T-helper 2 cell treated with Interferon-gamma antibody and Interleukin-4, amounts not matched to agents 100 ng/mL and 5 ng/mL, for 36 hours (primary cell): ENCODE results near the gene IL34. TPM values are rescaled to one million over a fixed set of nuclear protein-coding genes. Genes with fewer than 3 reads are reported as not detected.
"Not testable (repeated sequence)": the region's sequence is repeated elsewhere in the genome, so short reads cannot be mapped to it uniquely, and the experiment has no call there.

Experiments used
- intact Hi-C: fragments of 100-400 bp; cut with micrococcal nuclease; formaldehyde crosslinking; loops from one replicate; pipeline ENCODE4 v1.15.1; 2023
- total RNA-seq: library from RNA; stranded (reverse); gene quantifications from 2 replicates; pipeline ENCODE4 v1.2.3, GENCODE V29; 2022

The IL34 gene
- total RNA-seq: not detected in 2 replicates

DNA sequence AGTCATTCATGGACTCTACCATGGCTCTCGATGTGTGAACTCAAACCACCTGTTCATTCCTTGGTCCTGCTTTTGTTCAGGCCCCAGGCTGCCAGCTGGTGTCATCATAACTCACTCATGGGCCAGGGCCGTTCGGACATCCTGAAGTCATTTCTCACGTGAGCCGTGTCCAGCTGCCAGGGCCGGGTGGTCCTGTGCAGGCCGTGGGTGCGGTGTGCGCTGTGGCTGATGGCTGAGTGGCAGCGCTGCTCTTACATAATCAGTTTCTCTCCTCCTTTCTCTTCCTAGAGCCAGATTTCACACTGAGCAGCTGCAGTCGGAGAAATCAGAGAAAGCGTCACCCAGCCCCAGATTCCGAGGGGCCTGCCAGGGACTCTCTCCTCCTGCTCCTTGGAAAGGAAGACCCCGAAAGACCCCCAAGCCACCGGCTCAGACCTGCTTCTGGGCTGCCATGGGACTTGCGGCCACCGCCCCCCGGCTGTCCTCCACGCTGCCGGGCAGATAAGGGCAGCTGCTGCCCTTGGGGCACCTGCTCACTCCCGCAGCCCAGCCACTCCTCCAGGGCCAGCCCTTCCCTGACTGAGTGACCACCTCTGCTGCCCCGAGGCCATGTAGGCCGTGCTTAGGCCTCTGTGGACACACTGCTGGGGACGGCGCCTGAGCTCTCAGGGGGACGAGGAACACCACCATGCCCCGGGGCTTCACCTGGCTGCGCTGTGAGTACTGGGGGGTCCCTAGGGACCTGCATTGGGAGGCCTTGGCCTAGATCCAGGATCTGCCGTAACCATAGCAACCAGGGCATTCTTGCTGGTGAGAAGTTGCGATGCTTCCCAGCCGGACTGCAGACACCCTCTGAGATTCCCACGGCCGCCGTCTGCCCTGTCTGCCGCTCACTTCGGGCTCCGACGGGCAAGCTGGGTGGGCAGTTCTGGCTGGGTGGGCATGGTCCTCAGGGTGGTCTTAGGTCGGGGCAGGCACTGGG lies at the start of gene IL34:
Gene IL34, plus strand, starts transcription at position 300 of the 982 bp plus-strand sequence. Its CDS starts 389 bp downstream, at position 689.
- intact Hi-C loops: no loop called here

DNA sequence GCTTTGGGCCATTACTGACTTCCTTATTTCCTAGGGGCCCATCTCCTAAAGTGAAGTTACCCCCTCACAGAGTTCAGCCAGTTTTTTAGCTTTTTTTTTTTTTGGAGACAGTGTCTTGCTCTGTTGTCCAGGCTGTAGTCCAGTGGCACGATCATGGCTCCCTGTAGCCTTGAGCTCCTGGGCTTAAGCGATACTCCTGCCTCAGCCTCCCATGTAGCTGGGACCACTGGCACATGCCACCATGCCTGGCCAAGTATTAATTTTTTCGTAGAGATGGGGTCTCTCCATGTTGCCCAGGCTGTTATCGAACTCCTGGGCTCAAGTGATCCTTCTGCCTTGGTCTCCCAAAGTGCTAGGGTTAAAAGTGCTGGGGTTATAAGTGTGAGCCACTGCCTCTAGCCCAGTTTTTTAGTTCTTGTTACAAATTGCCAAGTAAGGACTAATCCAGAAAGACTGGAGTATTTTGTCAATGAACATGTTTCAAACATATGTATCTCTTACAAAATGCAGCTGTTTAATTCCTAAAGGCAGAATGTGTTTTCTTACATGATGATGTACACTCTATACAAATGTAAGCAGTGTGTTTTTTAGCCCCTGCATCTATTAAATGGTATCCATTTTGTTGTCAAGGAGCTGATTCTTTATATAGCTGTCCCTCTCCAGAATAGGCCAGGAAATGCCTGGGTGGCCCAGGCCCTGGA lies 49.1 kb upstream of the IL34 start:
- intact Hi-C loops: no loop called here

DNA sequence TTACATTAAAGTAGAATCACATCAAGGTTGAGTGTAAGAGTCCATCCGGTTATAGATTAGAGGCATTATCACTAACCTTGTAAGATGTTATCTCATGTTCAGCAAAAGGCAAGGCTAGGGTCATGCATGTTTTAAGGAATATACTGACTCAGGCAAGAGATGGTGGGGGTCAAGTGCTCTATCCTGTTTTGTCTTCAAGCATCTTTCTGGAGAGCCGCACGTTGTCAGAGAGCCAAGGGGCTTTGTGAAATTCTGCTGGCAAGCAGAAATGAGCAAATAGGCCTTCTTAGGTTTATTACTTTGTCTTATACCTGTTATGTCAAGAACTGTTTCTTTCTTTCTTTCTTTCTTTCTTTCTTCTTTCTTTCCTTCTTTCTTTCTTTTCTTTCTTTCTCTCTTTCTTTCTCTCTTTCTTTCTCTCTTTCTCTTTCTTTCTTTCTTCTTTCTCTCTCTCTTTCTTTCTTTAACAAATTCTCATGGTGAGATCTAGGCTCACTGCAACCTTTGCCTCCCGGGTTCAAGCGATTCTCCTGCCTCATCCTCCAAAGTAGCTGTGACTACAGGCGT lies 47.3 kb upstream of the IL34 start:
- intact Hi-C loops: no loop called here

DNA sequence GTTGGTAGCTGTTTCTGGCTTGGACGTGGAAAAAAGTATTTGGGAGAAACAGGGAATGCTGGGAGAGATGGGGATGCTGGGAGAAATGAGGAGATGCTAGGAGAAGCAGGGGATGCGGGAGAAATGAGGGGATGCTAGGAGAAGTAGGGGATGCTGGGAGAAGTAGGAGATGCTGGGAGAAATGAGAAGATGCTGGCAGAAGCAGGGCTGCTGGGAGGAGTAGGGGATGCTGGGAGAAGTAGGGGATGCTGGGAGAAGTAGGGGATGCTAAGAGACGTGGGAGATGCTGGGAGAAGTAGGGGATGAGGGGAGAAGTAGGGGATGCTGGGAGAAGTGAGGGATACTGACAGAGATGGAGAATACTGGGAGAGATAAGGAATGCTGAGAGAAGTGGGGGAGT lies 45.6 kb upstream of the IL34 start:
- intact Hi-C loops: no loop called here

DNA sequence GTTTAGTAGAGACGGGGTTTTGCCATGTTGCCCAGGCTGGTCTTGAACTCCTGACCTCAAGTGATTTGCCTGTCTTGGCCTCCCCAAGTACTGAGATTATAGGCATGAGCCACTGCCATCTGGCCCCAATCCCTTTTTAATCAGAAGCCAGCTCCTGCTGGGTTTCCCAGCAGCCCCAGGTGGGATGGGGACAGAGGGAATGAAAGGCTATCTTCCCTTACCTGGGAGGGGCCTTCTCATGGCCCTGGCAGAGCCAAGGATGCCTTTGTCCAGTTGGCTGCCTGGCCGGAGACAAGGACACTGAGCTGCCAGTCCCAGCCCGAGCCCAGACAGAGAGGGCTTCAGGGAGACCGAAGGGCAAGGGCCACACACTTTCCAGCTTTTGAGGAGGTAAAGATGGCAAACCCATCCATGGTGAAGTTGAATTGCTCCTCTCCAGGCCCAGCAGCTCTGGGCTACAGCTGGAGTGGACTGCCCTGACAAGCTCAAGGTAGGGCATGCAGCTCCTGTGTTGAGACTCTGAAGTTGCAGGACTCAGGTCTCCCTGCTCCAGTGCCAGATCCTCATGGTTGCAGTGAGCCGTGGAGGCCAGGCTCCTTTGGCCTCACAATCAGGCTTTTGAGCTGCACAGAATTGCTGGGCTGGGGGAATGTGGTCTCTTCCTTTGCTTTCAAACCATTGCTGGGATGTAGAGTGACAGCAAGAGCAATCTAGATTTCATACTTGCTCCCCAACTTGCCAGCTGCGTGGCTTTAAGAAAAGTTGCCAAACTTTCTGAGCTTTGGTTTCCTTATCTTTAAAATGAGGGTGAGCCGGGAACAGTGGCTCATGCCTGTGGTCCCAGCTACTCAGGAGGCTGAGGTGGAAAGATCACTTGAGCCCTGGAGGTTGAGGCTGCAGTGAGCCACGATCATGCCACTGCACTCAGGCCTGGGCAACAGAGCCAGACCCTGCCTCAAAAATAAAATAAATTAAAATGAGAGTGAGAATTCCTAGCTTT lies 44.5 kb upstream of the IL34 start:
- intact Hi-C loops: no loop called here

DNA sequence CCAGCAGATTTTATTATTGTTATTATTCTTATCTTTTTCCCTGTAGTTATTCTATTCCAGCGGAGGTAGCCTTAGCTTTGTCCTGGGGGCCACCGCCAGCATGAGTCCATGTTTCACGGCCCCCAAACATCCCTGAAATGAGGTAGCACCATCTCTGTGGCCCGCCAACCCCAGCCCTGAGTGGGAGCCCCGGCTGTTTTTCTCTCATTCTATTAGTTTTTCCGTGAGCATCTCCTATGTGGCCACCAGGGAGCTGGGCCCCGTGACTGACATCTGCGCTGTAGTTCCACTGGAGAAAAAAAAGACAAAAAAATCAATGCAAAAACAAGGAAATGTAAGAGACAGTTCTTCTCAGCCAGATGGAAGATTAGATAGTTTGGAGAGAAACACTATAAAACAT lies 43.5 kb upstream of the IL34 start:
- intact Hi-C loops: no loop called here

DNA sequence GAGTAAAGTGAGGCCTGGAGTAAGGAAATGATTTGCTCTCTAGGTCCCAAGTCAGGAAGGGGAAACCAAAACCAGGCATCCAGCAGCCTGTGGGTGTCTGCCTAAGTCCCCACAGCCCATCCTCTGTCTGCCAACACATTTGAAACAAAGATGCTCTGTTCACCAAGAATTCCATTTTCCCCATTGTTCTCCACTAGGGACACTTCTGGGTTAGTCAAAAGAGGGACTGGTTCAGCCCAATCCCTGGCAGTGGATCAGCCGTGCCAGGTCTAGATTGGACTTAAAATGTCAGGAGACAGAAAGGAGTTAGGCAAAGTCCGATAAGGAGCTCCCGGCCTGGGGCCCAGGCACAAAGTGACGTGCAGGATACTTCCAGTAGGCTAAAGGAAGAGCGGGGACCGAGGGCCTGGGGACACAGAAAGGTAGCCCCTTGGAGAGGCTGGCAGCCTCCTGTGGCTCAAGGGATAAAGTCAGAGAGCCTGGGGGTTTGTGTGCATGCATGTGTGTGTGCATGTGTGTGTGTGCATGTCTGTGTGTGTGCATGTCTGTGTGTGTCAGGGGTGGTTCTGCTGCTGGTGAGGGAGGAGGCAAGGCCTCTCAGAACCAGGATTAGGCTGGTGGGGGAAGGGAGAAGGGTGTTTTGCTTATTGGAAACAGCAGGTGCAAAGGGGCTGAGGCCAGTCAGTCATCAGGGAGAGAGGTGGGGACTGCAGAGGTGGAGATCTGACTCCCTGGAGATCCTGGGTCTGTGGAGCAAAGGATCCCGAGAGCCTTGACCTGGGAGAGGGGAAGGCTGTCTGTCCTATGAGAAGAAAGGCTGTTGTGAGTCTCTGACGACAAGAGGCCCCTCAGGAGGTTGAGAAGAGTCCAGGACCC lies 41.7 kb upstream of the IL34 start:
- intact Hi-C loops: no loop called here

DNA sequence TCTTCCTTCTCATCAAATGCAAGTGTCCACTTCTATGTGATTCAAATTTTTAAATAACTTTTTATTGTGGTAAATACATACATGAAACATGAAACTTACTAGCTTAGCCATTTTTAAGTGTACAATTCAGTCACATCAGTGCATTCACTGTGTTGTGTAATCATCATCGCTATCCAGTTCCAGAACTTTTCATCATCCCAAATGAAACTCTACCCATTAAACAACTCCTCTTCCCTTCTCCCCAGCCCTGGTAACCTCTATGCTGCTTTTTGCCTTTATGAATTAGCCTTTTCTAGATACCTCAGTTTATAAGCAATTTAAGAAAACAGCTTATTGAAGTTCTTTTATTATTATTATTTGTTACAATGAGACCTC lies 41.1 kb upstream of the IL34 start:
- intact Hi-C loops: no loop called here

DNA sequence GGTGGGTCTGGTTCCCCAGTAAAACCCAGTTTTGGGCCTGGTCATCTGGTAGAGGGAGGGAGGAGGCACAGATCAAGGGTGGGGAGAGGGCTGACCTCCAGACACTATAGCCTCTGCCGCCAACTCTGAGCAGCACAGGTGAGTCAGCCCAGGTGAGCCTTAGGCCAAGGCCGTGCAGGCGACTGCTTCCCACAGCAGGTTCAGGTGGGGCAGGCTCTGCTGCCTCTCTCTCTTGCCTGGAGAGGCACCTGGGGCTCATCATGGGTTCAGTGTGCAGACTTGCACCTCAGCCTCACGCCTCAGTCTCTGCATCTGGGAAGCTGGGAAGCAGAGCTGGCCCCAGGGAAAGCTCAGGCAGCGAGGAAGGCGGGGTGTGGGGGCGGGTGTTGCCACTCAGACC lies 37.8 kb upstream of the IL34 start:
- intact Hi-C loops: no loop called here

DNA sequence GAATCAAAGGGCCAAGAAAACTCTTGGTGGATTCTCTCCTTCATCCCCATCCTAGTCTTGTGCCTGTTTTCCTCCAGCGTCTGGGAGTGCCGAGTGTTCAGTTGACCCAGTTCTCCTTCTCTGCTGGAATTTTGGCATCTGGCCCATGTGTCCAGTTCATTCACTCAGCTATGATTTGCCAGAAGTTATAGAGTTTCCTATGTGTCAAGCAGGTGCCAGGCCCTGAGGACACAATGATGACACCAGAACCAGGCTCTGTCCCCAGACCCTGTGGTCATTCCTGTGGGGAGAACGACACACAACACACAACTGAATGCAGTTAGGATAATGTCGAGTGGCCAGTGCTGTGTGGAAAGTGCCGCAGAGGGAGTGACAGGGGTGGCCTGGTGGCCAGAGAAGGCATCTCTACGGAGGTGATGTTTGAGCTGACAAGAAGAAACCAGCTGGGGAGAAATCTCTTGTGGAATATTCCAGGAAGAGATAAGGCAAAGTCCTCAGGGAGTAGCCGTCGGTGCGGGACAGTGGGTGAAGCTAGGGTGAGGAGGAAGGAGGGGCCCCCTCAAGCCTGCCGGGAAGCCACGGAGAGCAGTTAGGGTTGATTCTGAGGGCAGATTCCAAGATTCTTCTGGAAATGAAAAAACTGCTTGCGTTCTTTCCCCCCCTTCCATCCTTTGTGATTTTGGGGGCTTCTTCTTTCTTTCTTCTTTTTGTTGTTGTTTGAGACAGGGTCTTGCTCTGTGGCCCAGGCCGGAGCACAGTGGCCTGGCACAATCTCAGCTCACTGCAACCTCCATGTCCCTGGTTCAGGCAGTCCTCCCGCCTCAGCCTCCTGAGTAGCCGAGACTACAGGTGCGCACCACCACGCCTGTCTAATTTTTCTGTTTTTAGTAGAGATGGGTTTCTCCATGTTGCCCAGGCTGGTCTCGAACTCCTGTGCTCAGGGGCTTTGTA lies 35.8 kb upstream of the IL34 start:
- intact Hi-C loops: no loop called here

DNA sequence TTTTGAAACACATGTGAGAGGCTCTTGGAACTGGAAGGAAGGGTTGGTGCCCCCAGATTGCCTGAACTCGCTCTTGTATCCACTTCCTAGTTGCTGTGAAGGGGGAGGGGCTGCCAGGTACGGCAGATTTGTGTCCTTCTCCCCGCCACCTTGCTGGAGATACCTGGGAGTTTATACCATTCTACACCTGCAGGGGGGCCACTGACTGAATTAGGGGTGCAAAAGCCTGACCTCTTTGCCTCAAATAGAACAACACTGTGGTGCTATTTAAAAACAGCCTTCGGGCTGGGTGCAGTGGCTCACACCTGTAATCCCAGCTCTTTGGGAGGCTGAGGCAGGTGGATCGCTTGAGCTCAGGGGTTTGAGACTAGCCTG lies 35.1 kb upstream of the IL34 start:
- intact Hi-C loops: no loop called here

DNA sequence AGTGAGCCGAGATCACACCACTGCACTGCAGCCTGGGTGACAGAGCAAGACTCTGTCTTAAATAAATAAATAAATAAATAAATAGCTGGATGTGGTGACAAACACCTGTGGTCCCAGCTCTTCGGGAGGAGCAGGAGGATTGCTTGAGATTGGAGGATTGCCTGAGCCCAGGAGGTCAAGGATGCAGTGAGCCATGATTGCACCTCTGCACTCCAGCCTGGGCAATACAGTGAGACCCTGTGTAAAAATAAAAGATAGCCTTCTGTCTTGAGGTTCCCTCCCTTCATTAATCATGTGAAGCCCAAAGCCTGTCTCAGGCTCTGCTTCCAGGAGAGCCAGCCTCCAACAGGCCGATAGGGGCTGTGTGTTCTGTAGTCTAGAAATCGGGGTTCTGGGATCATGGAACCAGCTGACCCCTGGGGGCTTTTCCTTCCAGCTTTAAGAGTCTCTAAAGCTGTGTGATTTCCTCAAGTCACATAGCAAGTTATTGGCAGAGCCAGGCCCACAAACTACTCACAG lies 34.5 kb upstream of the IL34 start:
- intact Hi-C loops: no loop called here

DNA sequence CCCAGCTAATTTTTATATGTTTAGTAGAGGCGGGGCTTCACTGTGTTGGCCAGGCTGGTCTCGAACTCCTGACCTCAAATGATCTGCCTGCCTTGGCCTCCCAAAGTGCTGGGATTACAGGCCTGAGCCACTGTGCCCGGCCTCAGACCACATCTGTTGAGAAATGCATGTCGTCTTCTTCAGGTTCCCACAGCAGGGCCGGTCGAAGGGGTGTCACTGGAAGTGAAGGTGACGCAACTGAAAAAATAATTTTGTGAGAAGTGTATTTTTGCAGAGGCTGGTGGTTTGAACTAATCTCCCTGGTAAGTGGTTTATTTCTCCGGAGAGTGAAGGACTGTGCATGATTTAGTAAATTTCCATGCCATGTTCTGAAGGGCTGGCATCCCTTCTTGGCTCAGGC lies 33.4 kb upstream of the IL34 start:
- intact Hi-C loops: no loop called here

DNA sequence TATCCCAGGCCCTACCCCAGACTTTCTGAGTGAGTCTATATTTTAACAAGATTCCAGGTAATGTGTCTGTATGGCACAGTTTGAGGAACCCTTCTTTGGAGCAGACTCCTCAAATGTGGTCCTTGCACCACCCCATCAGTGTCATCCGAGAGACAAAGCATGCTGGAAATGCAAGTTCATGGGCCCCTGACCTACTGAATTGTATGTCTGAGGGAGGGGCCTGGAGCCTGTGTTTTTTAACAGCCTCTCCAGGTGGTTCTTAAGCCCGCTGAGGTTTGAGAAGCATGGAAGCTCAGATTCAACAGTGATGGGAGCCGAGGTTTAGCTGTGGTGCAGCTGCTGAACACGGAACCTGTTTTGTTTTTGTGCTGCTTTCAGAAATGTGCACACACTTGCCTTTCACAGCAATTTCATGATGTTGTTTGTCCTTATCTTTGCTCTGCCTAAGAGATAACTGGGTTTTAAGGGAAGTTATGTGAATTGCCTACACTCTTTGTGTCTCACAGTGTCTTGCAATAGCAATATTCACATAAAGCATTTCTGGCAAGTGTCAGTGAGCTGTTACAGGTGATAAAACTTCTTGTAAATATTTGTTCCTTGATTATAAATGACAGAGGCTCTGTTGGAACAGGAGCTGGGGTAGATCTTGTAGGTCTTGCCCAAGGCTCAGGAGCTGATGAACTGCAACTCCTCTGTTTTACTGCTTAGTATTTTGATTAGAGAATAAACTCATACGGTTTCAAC lies 32.0 kb upstream of the IL34 start:
- intact Hi-C loops: no loop called here

DNA sequence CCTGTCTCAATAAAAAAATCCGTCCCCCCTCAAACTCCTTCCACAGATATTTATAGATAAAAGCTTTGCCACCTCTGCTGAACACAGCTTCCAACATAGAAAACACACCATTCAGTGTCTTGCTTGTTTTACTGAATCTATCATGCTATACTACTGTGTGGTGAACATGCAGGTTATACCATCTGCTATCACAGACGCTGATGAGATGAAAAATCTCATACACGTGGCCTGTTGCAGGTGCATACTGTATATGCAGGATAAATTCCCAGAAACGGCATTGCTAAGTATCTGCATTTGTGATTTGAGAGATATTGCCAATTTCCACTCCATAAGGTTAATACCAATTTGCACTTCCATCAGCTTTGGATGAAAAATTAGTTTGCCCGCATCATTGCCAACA lies 30.4 kb upstream of the IL34 start:
- intact Hi-C loops: no loop called here

DNA sequence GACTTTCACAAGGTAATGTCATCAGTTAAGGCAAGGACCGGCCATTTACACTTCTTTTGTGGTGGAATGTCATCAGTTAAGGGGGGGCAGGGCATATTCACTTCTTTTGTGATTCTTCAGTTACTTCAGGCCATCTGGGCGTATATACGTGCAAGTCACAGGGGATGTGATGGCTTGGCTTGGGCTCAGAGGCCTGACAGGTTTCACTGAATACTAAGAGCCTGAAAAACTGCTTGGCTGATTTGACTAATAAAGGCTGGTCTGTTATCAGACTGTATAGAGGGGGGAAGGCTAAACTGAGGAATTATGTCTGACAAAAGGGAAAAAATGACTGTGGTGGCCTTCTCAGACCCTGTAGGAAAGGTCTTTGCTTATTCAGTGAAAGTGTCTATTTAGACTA lies 24.5 kb upstream of the IL34 start:
- intact Hi-C loops: not testable (repeated sequence)

DNA sequence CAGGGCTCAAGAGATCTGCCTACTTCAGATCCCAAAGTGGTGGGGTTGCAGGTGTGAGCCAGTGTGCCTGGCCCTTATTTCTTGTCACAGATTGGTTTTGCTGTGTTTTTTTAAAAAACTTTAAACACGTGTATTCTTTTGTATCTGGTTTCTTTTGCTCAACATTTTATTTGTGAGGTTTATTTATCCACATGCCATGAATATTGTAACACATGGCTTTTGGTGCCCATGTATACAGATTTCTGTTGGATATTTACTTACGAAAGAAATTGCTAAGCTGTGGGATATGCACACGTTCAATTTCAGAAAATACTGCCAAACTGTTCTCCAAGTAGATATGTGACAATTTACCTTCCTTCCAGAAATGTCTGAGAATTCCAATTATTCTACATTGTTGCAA lies 18.7 kb upstream of the IL34 start:
- intact Hi-C loops: no loop called here
